Breast epithelium (tissue), 3 donors: ENCODE measurements around the gene COL5A1.

ENCODE experiments used
- POLR2A ChIP-seq: fragments of 450-650 bp; IDR thresholded peaks from one replicate; pipeline ENCODE4 v1.6.1; 2016; ENCODE audit warnings: antibody characterized with exemption, mild to moderate bottlenecking, moderate library complexity
- TF ChIP-seq, protein P1 (sequence below), 3 donors: fragments of 450-650 bp; IDR thresholded peaks; one replicate each; pipeline ENCODE4 v1.5.1; 2016 to 2017; ENCODE audit warnings: antibody characterized with exemption in 3 of 3, mild to moderate bottlenecking in 3 of 3, moderate library complexity in 3 of 3

DNA sequence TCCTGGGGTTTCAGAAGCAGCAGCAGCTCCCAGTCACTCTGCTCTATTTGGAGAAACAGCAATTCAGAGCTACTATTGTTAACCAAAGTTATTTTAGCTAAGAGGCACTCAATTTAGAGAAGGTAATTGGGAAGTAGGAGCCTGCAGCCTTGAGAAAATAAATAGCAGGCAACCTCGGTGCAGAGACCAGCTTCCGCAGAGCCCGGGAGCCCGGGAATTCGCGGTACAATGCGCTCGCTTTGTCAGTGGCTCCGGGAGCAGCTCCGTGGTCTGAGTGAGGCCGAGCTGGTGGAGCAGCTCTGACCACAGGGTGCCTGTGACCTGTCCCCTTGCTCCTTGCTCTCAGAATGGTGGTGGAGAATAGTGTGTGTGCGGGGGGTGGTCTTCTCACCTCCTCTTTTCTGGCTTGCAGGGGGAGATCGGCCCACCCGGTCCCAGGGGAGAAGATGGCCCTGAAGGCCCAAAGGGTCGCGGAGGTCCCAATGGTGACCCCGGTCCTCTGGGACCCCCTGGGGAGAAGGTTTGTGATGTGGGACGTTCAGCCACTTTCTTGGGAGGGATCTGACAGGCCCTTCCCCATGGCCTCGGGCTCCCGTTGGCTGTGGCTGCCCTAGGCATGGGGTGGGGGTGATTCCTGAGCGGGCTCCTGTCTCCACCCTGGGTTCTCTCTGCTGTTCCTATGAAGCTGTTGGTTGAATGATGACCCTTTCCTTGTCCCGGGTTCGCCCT, 143.1 kb downstream of the COL5A1 start:
- TF ChIP-seq, protein P1, sequence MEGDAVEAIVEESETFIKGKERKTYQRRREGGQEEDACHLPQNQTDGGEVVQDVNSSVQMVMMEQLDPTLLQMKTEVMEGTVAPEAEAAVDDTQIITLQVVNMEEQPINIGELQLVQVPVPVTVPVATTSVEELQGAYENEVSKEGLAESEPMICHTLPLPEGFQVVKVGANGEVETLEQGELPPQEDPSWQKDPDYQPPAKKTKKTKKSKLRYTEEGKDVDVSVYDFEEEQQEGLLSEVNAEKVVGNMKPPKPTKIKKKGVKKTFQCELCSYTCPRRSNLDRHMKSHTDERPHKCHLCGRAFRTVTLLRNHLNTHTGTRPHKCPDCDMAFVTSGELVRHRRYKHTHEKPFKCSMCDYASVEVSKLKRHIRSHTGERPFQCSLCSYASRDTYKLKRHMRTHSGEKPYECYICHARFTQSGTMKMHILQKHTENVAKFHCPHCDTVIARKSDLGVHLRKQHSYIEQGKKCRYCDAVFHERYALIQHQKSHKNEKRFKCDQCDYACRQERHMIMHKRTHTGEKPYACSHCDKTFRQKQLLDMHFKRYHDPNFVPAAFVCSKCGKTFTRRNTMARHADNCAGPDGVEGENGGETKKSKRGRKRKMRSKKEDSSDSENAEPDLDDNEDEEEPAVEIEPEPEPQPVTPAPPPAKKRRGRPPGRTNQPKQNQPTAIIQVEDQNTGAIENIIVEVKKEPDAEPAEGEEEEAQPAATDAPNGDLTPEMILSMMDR (IDR thresholded peaks at IDR 0.05) = no peak
- no peak for TF ChIP-seq POLR2A
